ENCODE data around the gene C20orf173. TPM values are rescaled to one million over a fixed set of nuclear protein-coding genes. Genes with fewer than 3 reads are reported as not detected.
"Not testable (repeated sequence)": the region's sequence is repeated elsewhere in the genome, so short reads cannot be mapped to it uniquely, and the experiment has no call there.

C20orf173 gene
- polyA plus RNA-seq, 4 donors, result not detected

DNA sequence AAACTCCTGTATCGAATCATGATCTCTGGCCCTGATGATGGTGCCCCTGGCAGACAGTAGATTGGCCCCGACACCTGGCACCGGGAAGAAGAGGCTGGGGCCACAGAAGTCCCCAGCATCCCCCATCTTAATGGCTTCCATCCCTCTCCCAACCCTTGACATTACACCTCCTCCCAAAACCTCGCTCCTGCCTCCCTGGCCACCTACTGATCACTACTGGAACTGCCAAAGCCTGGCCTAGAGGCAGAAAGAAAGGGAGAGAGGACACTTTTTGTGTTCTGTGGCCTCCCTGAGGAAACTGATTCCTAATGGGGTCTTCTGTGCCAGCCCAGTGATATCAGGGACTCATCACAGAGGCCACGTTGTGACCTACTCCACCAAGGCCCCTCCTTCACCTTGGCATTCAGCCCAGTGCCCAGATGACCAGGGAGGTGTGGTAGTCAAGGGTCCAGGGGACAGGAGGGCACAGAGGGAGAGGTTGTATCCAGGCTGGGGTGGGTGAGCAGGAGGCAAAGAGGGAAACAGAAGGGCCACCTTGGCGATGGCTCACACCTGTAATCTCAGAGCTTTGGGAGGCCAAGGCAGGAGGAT is 6.1 kb downstream of the C20orf173 start:
- 63 to 74% (median 69%) methylated on average over 6 of the region's 6 CpGs for WGBS, 3 donors
- H3K27ac ChIP-seq (ENCODE audit: low read depth in 1 of 3, low read length in 2 of 3), result no peak overlapping the region
- DNase-seq (peak; percentile 12 to 21), FAIRE-seq (no peak)
- H3K27me3 ChIP-seq (ENCODE audit: control insufficient read depth in 3 of 3, insufficient read depth in 3 of 3, low read length in 3 of 3), result no peaks in the 10 kb centered on the region
- no peaks in the 10 kb centered on the region for H3K4me1 ChIP-seq (ENCODE audit: control insufficient read depth in 3 of 3, insufficient read depth in 2 of 3, low read depth in 1 of 3, low read length in 2 of 3)
- H3K9me3 ChIP-seq (ENCODE audit: control insufficient read depth in 2 of 2, insufficient read depth in 1 of 2, low read depth in 1 of 2, low read length in 1 of 2), result peaks cover 0 to 2% of the 10 kb centered on the region in 2 donors
- no peaks in the 10 kb centered on the region for H3K36me3 ChIP-seq (ENCODE audit: control insufficient read depth in 3 of 3, insufficient read depth in 2 of 3, low read depth in 1 of 3, low read length in 3 of 3)
- no peak overlapping the region for H3K4me3 ChIP-seq (ENCODE audit: low read depth in 1 of 3, low read length in 3 of 3)

DNA sequence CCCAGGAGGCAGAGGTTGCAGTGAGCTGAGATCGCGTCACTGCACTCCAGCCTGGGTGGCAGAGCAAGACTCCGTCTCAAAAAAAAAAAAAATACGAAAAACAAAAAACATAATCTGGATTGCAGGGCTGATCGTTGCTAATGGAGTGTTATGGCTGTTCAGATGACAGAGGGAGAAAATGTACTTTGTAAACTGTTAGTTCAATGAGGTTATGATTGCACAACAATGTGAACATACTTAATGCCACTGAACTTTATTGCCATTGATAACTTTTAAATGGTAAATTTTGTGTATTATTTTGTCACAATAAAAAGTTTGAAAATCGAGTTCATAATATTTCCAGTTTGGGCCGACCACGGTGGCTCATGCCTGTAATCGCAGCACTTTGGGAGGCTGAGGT is 10.5 kb downstream of the C20orf173 start:
- H3K27me3 ChIP-seq (ENCODE audit: control insufficient read depth in 3 of 3, insufficient read depth in 3 of 3, low read length in 3 of 3), result no peaks in the 10 kb centered on the region
- 79 to 83% (median 82%) methylated on average over 9 of the region's 9 CpGs for WGBS, 3 donors
- no peak overlapping the region for H3K4me3 ChIP-seq (ENCODE audit: low read depth in 1 of 3, low read length in 3 of 3)
- no peaks in the 10 kb centered on the region for H3K9me3 ChIP-seq (ENCODE audit: control insufficient read depth in 2 of 2, insufficient read depth in 1 of 2, low read depth in 1 of 2, low read length in 1 of 2)
- H3K4me1 ChIP-seq (ENCODE audit: control insufficient read depth in 3 of 3, insufficient read depth in 2 of 3, low read depth in 1 of 3, low read length in 2 of 3), result no peaks in the 10 kb centered on the region
- no peak for DNase-seq
- H3K36me3 ChIP-seq (ENCODE audit: control insufficient read depth in 3 of 3, insufficient read depth in 2 of 3, low read depth in 1 of 3, low read length in 3 of 3), result peaks cover 0 to 16% (median under 1%) of the 10 kb centered on the region in 3 donors
- no peak overlapping the region for H3K27ac ChIP-seq (ENCODE audit: low read depth in 1 of 3, low read length in 2 of 3)
- no peak for FAIRE-seq

DNA sequence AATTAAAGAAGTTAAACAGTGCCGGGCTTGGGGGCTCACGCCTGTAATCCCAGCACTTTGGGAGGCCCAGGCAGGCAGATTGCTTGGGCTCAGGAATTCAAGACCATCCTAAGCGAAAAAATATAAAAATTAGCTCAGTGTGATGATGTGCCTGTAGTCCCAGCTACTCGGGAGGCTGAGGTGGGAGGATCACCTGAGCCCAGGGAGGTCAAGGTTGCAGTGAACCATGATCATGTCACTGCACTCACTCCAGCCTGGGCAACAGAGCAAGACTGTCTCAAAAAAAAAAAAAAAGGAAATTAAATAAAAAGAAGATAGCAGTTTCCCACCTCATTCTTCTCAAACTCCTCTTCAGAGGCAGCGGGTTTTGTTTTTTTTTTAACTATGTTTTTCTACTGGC is 11.7 kb downstream of the C20orf173 start:
- FAIRE-seq; H3K4me3 ChIP-seq (ENCODE audit: low read depth in 1 of 3, low read length in 3 of 3); H3K9me3 ChIP-seq (ENCODE audit: control insufficient read depth in 2 of 2, insufficient read depth in 1 of 2, low read depth in 1 of 2, low read length in 1 of 2); H3K4me1 ChIP-seq (ENCODE audit: control insufficient read depth in 3 of 3, insufficient read depth in 2 of 3, low read depth in 1 of 3, low read length in 2 of 3); H3K27ac ChIP-seq (ENCODE audit: low read depth in 1 of 3, low read length in 2 of 3); H3K27me3 ChIP-seq (ENCODE audit: control insufficient read depth in 3 of 3, insufficient read depth in 3 of 3, low read length in 3 of 3); DNase-seq: not testable (repeated sequence)
- WGBS, 3 donors, result 90 to 98% (median 96%) methylated on average over 5 of the region's 5 CpGs
- H3K36me3 ChIP-seq (ENCODE audit: control insufficient read depth in 3 of 3, insufficient read depth in 2 of 3, low read depth in 1 of 3, low read length in 3 of 3), result peaks cover 0 to 27% (median 8%) of the 10 kb centered on the region in 3 donors

DNA sequence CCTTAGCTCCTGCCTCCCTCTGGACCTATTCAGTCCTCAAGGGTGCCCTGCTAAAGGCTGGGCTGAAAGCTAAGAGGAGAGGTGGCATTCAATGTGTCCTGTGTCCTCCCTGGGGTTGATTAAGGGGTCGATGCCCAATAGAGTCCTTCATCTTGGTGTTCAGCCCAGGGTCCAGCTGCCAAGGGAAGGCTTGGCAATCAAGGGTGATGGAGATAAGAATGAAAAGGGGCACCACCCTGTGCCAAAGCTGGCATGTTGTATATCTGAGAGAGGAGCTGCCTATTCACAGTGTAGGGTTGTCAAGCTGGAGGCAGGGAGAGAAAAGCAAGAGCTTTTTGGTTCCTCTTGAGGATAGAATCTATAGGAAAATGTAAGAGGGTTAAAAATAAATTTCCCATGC is 12.3 kb downstream of the C20orf173 start:
- peaks cover 0 to 34% (median 8%) of the 10 kb centered on the region in 3 donors for H3K36me3 ChIP-seq (ENCODE audit: control insufficient read depth in 3 of 3, insufficient read depth in 2 of 3, low read depth in 1 of 3, low read length in 3 of 3)
- FAIRE-seq (no peak), DNase-seq (no peak)
- WGBS, 3 donors, result 19 to 75% (median 53%) methylated on average over 1 of the region's 1 CpG
- H3K27ac ChIP-seq (ENCODE audit: low read depth in 1 of 3, low read length in 2 of 3), result no peak overlapping the region
- no peaks in the 10 kb centered on the region for H3K4me1 ChIP-seq (ENCODE audit: control insufficient read depth in 3 of 3, insufficient read depth in 2 of 3, low read depth in 1 of 3, low read length in 2 of 3)
- no peak overlapping the region for H3K4me3 ChIP-seq (ENCODE audit: low read depth in 1 of 3, low read length in 3 of 3)
- no peaks in the 10 kb centered on the region for H3K27me3 ChIP-seq (ENCODE audit: control insufficient read depth in 3 of 3, insufficient read depth in 3 of 3, low read length in 3 of 3)
- H3K9me3 ChIP-seq (ENCODE audit: control insufficient read depth in 2 of 2, insufficient read depth in 1 of 2, low read depth in 1 of 2, low read length in 1 of 2), result no peaks in the 10 kb centered on the region

DNA sequence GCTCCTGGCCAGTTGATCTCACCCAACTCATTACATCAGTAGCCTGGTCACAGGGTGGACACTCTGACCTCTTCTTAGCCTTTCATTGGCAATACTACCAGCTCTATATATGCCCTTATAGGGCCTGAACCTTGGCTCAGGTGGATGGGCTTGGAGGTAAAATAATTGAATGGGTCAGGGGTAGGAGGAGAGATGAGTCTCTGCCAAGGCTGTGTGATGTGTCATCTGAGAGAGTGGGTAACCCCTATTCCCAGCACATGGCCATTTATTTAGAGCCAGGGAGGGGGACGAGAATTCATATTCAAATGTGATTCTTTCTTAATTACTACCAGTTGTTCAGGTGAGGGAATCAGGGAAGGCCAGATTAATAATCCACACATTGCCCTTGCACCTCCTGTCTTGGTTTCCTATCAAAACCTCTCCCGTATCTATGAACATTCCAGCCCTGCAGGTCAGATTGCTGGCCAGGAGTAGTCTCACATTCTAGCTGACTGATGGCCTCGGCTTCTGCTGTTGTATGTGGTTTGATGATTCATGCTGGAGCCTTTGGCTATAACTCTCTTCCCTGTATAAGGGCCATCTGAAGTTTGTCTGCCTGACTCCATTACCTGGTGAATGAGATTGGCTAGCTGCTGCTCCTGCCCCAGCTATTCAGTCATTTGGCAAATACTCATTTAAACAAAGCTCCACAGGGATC is 13.4 kb downstream of the C20orf173 start:
- 78 to 82% (median 80%) methylated on average over 3 of the region's 3 CpGs for WGBS, 3 donors
- FAIRE-seq (no peak), DNase-seq (no peak)
- Histone ChIP-seq H3K4me3 (ENCODE audit: low read depth in 1 of 3, low read length in 3 of 3) (no peak overlapping the region), H3K9me3 (ENCODE audit: control insufficient read depth in 2 of 2, insufficient read depth in 1 of 2, low read depth in 1 of 2, low read length in 1 of 2) (no peaks in the 10 kb centered on the region), H3K27me3 (ENCODE audit: control insufficient read depth in 3 of 3, insufficient read depth in 3 of 3, low read length in 3 of 3) (no peaks in the 10 kb centered on the region), H3K4me1 (ENCODE audit: control insufficient read depth in 3 of 3, insufficient read depth in 2 of 3, low read depth in 1 of 3, low read length in 2 of 3) (no peaks in the 10 kb centered on the region), H3K36me3 (ENCODE audit: control insufficient read depth in 3 of 3, insufficient read depth in 2 of 3, low read depth in 1 of 3, low read length in 3 of 3) (peaks cover 4 to 44% (median 8%) of the 10 kb centered on the region in 3 donors), H3K27ac (ENCODE audit: low read depth in 1 of 3, low read length in 2 of 3) (no peak overlapping the region)

DNA sequence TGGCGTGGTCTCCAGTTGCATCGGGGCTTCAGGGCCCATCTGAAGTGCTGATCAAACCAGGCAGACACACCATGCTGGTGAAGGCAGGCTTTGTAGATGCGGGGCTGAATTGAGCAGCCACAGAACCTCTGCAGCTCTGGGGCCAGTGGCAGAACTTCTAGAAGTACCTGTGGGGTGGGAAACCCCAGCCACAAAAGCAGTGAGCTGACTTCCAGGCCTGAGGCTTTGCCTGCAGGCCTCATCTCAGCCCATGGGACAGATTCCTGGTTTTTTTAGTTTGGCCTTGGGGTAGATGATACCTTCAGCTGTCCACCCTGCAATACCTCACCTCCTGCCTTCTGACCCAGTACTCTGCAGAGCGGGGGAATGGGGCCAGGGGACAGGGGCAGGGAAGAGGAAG is 14.1 kb downstream of the C20orf173 start:
- Histone ChIP-seq H3K27ac (ENCODE audit: low read depth in 1 of 3, low read length in 2 of 3) (no peak overlapping the region), H3K4me1 (ENCODE audit: control insufficient read depth in 3 of 3, insufficient read depth in 2 of 3, low read depth in 1 of 3, low read length in 2 of 3) (no peaks in the 10 kb centered on the region), H3K9me3 (ENCODE audit: control insufficient read depth in 2 of 2, insufficient read depth in 1 of 2, low read depth in 1 of 2, low read length in 1 of 2) (no peaks in the 10 kb centered on the region), H3K27me3 (ENCODE audit: control insufficient read depth in 3 of 3, insufficient read depth in 3 of 3, low read length in 3 of 3) (no peaks in the 10 kb centered on the region), H3K36me3 (ENCODE audit: control insufficient read depth in 3 of 3, insufficient read depth in 2 of 3, low read depth in 1 of 3, low read length in 3 of 3) (peaks cover 4 to 49% (median 9%) of the 10 kb centered on the region in 3 donors), H3K4me3 (ENCODE audit: low read depth in 1 of 3, low read length in 3 of 3) (no peak overlapping the region)
- FAIRE-seq (no peak), DNase-seq (no peak)
- 95 to 100% (median 96%) methylated on average over 4 of the region's 4 CpGs for WGBS, 3 donors

DNA sequence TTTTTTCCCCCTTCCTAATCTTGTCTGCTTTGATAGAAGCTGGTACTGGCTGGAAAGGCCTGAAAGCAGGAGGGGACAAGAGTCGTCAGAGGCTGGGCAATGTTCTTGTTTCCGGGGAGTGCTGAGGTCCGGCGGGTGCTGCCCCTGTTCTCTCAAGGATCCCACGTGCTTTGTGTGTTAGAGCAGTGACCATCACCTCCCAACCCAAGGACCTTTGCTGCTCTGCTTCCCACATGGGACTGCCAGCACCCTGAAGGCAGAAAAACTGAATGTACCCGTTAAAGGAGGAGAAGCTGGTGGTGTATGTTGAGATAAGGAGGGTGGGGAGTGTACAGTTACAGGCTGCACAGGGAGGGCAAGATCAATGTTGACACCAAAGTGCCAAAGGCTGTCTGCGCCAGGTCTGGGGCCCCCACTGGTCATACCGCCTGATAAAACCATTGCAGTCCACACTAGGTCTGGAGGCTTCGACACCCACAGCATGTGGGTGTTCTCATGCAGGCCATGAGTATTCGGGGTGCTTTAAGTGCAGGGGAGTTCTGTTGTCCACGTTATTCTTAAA is 15.0 kb downstream of the C20orf173 start:
- FAIRE-seq, result no peak
- Histone ChIP-seq H3K4me3 (ENCODE audit: low read depth in 1 of 3, low read length in 3 of 3) (no peak overlapping the region), H3K4me1 (ENCODE audit: control insufficient read depth in 3 of 3, insufficient read depth in 2 of 3, low read depth in 1 of 3, low read length in 2 of 3) (no peaks in the 10 kb centered on the region), H3K36me3 (ENCODE audit: control insufficient read depth in 3 of 3, insufficient read depth in 2 of 3, low read depth in 1 of 3, low read length in 3 of 3) (peaks cover 7 to 58% (median 12%) of the 10 kb centered on the region in 3 donors), H3K27me3 (ENCODE audit: control insufficient read depth in 3 of 3, insufficient read depth in 3 of 3, low read length in 3 of 3) (no peaks in the 10 kb centered on the region), H3K9me3 (ENCODE audit: control insufficient read depth in 2 of 2, insufficient read depth in 1 of 2, low read depth in 1 of 2, low read length in 1 of 2) (no peaks in the 10 kb centered on the region), H3K27ac (ENCODE audit: low read depth in 1 of 3, low read length in 2 of 3) (no peak overlapping the region)
- DNase-seq, result no peak
- 79 to 87% (median 80%) methylated on average over 11 of the region's 11 CpGs for WGBS, 3 donors

DNA sequence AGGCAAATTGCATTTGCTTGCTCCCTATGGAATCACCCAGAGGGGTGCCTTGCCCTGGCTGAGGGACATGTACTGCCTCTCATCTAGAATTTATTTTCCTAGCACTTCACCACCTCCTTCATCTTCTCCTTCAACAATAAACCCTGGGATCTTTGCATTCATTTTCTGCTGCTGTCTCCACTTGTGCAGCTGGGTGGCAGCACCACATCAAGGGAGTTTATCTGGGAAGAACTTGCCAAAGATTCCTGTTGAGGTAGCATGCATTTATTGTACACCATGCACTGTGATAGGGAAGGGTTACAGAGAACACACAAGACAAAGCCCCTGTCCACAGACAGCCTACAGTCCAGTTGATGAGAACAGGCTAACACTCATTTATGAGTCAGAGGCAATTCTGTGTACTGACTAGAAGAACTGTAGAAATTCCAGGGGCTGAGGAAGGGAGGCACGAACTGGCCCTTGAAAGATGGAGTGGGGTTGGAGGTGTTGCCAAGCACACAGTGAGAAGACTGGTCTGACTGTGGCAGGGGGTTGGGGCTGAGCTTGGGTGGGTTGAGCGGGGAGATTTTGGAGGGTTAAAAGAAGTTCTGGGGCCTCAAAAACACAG is 17.5 kb downstream of the C20orf173 start:
- DNase-seq (peak; percentile 44 to 54), FAIRE-seq (no peak)
- peaks cover 8 to 83% (median 12%) of the 10 kb centered on the region in 3 donors for H3K36me3 ChIP-seq (ENCODE audit: control insufficient read depth in 3 of 3, insufficient read depth in 2 of 3, low read depth in 1 of 3, low read length in 3 of 3)
- WGBS, 3 donors, result 93 to 97% (median 95%) methylated on average over 2 of the region's 2 CpGs
- H3K27ac ChIP-seq (ENCODE audit: low read depth in 1 of 3, low read length in 2 of 3), result no peak overlapping the region
- H3K9me3 ChIP-seq (ENCODE audit: control insufficient read depth in 2 of 2, insufficient read depth in 1 of 2, low read depth in 1 of 2, low read length in 1 of 2), result no peaks in the 10 kb centered on the region
- H3K27me3 ChIP-seq (ENCODE audit: control insufficient read depth in 3 of 3, insufficient read depth in 3 of 3, low read length in 3 of 3), result no peaks in the 10 kb centered on the region
- H3K4me1 ChIP-seq (ENCODE audit: control insufficient read depth in 3 of 3, insufficient read depth in 2 of 3, low read depth in 1 of 3, low read length in 2 of 3), result peaks cover 0 to 1% (median 0%) of the 10 kb centered on the region in 3 donors
- H3K4me3 ChIP-seq (ENCODE audit: low read depth in 1 of 3, low read length in 3 of 3), result no peak overlapping the region

Measured in small intestine (tissue), 7 donors.